CD4-positive, CD25-positive, alpha-beta regulatory T cell (primary cell): Measurements from ENCODE around the gene CELF5. TPM values are rescaled to one million over a fixed set of nuclear protein-coding genes. Genes with fewer than 3 reads are reported as not detected.
A peak's percentile ranks its signal among the peaks of the same experiment; 100 is the strongest.
"Not testable (repeated sequence)": the region's sequence is repeated elsewhere in the genome, so short reads cannot be mapped to it uniquely, and the experiment has no call there.

Experiments used
- ATAC-seq, 2 donors: fragments of 150-1000 bp; cut with Tn5 transposase; one replicate each; pipeline ENCODE4 v1.10.0; 2021; ENCODE audit warnings: low read depth in 2 of 2, moderate number of reproducible peaks in 2 of 2, moderate library complexity in 1 of 2
- DNase-seq, 3 donors: peaks; one replicate each; pipeline versions ENCODE4 v3.0.0 to v3.0.0-alpha.2; 2012 to 2022; ENCODE audit warnings: mixed read lengths in 1 of 3
- H3K27ac ChIP-seq: one replicate; pipeline ENCODE4 v1.7.0; 2013; ENCODE audit warnings: mild to moderate bottlenecking, low read length; ENCODE audit not compliant: insufficient read depth, poor library complexity, severe bottlenecking
- H3K27me3 ChIP-seq: one replicate; pipeline ENCODE4 v1.7.0; 2013; ENCODE audit warnings: low read length; ENCODE audit not compliant: control insufficient read depth, insufficient read depth
- H3K36me3 ChIP-seq: one replicate; pipeline ENCODE4 v1.7.0; 2013; ENCODE audit warnings: mild to moderate bottlenecking, low read length, moderate library complexity; ENCODE audit not compliant: control insufficient read depth, insufficient read depth
- H3K4me1 ChIP-seq: 2 replicates; pipeline ENCODE4 v1.7.0; 2013; ENCODE audit warnings: mild to moderate bottlenecking, low read length; ENCODE audit not compliant: insufficient read depth, control insufficient read depth, poor library complexity, severe bottlenecking
- H3K4me3 ChIP-seq: one replicate; pipeline ENCODE4 v1.7.0; 2013; ENCODE audit warnings: low read depth, mild to moderate bottlenecking, low read length, moderate library complexity
- H3K9me3 ChIP-seq, 2 experiments: 1 replicate in 1 of 2; 2 replicates in 1 of 2; pipeline ENCODE4 v1.7.0; 2013; ENCODE audit warnings: low read length in 2 of 2, mild to moderate bottlenecking in 1 of 2, moderate library complexity in 1 of 2; ENCODE audit not compliant: control insufficient read depth in 2 of 2
- H3K27ac Mint-ChIP-seq, 3 donors: one replicate each; pipeline ENCODE4 v1.8.0; 2020 to 2022; ENCODE audit warnings: mild to moderate bottlenecking in 3 of 3, mixed read lengths in 3 of 3, moderate library complexity in 2 of 3
- H3K27me3 Mint-ChIP-seq: one replicate; pipeline ENCODE4 v1.8.0; 2022; ENCODE audit warnings: mild to moderate bottlenecking, mixed read lengths
- H3K36me3 Mint-ChIP-seq: one replicate; pipeline ENCODE4 v1.8.0; 2020; ENCODE audit warnings: mixed read lengths
- H3K4me1 Mint-ChIP-seq, 4 donors: one replicate each; pipeline ENCODE4 v1.8.0; 2020 to 2022; ENCODE audit warnings: mixed read lengths in 4 of 4, mild to moderate bottlenecking in 1 of 4
- H3K4me3 Mint-ChIP-seq, 4 donors: one replicate each; pipeline ENCODE4 v1.8.0; 2020 to 2022; ENCODE audit warnings: mild to moderate bottlenecking in 4 of 4, mixed read lengths in 4 of 4, moderate library complexity in 3 of 4
- H3K9me3 Mint-ChIP-seq, 7 donors: one replicate each; pipeline ENCODE4 v1.8.0; 2020 to 2022; ENCODE audit warnings: mixed read lengths in 7 of 7, mild to moderate bottlenecking in 3 of 7, moderate library complexity in 2 of 7
- polyA plus RNA-seq, 4 donors: library from polyadenylated mRNA; unstranded; fragments of 300-500 nt; fragmentation: Illumina TruSeq; gene quantifications; one replicate each; pipeline ENCODE4 v1.2.3, GENCODE V29; 2021
- total RNA-seq: library from RNA; stranded (reverse); gene quantifications from one replicate; pipeline ENCODE4 v1.2.3, GENCODE V29; 2022

Gene CELF5
- total and polyA plus RNA-seq, 5 donors from 2014 or later, result 0.17 TPM; not detected in 4

GRCh38 chr19:3290858-3291257 lies 66.4 kb downstream of the CELF5 start:
- ATAC-seq, H3K9me3 Mint-ChIP-seq, H3K36me3 Mint-ChIP-seq, H3K36me3 ChIP-seq, H3K4me1 Mint-ChIP-seq, H3K27ac ChIP-seq, H3K4me3 Mint-ChIP-seq, H3K9me3 ChIP-seq, H3K4me3 ChIP-seq, H3K27me3 ChIP-seq, DNase-seq, H3K27ac Mint-ChIP-seq, H3K4me1 ChIP-seq: not testable (repeated sequence)
- H3K27me3 Mint-ChIP-seq, result peaks cover 13% of the 10 kb centered on the region

- no peak for DNase-seq
- ATAC-seq, result no peak
Measured at GRCh38 chr19:3291644-3292043, 67.2 kb downstream of the CELF5 start.

GRCh38 chr19:3292958-3293529 lies 68.6 kb downstream of the CELF5 start:
- H3K36me3 ChIP-seq, result no peaks in the 10 kb centered on the region
- Mint-ChIP-seq H3K27me3 (peaks cover 8% of the 10 kb centered on the region), H3K4me1 (no peaks in the 10 kb centered on the region), H3K36me3 (no peaks in the 10 kb centered on the region), H3K9me3 (no peaks in the 10 kb centered on the region), H3K4me3 (no peak overlapping the region), H3K27ac (no peak overlapping the region)
- H3K27ac ChIP-seq, result no peak overlapping the region
- ATAC-seq (no peak), DNase-seq (no peak)
- H3K4me1 ChIP-seq, result no peaks in the 10 kb centered on the region
- H3K4me3 ChIP-seq, result no peak overlapping the region
- no peaks in the 10 kb centered on the region for H3K27me3 ChIP-seq
- no peaks in the 10 kb centered on the region for H3K9me3 ChIP-seq

More at GRCh38 chr19:3291644-3292043, 67.2 kb downstream of the CELF5 start:
- Mint-ChIP-seq H3K36me3 (no peaks in the 10 kb centered on the region), H3K27ac (no peak overlapping the region), H3K9me3 (no peaks in the 10 kb centered on the region), H3K4me1 (no peaks in the 10 kb centered on the region), H3K27me3 (peaks cover 13% of the 10 kb centered on the region), H3K4me3 (no peak overlapping the region)
- no peaks in the 10 kb centered on the region for H3K36me3 ChIP-seq
- H3K27me3 ChIP-seq, result no peaks in the 10 kb centered on the region
- H3K4me3 ChIP-seq, result no peak overlapping the region
- H3K27ac ChIP-seq, result no peak overlapping the region
- H3K9me3 ChIP-seq, result no peaks in the 10 kb centered on the region
- H3K4me1 ChIP-seq, result no peaks in the 10 kb centered on the region

- H3K36me3 ChIP-seq, result no peaks in the 10 kb centered on the region
- DNase-seq (no peak), ATAC-seq (no peak)
- no peaks in the 10 kb centered on the region for H3K4me1 ChIP-seq
- Mint-ChIP-seq H3K9me3 (no peaks in the 10 kb centered on the region), H3K27me3 (peaks cover 11% of the 10 kb centered on the region), H3K4me1 (no peaks in the 10 kb centered on the region), H3K36me3 (no peaks in the 10 kb centered on the region), H3K4me3 (no peak overlapping the region), H3K27ac (no peak overlapping the region)
- no peak overlapping the region for H3K27ac ChIP-seq
- H3K4me3 ChIP-seq, result no peak overlapping the region
- H3K27me3 ChIP-seq, result no peaks in the 10 kb centered on the region
- H3K9me3 ChIP-seq, result no peaks in the 10 kb centered on the region
Measured at GRCh38 chr19:3293560-3293959, 69.1 kb downstream of the CELF5 start.

GRCh38 chr19:3294080-3294850 lies 69.8 kb downstream of the CELF5 start:
- H3K4me3 Mint-ChIP-seq, result no peak overlapping the region
- Histone ChIP-seq H3K9me3 (no peaks in the 10 kb centered on the region), H3K4me1 (no peaks in the 10 kb centered on the region), H3K4me3 (no peak overlapping the region), H3K27ac (no peak overlapping the region), H3K27me3 (no peaks in the 10 kb centered on the region), H3K36me3 (no peaks in the 10 kb centered on the region)
- no peaks in the 10 kb centered on the region for H3K4me1 Mint-ChIP-seq
- peaks cover 12% of the 10 kb centered on the region for H3K27me3 Mint-ChIP-seq
- DNase-seq, result no peak
- no peak for ATAC-seq
- H3K9me3 Mint-ChIP-seq, result peaks cover 0 to 3% (median 0%) of the 10 kb centered on the region in 7 donors
- H3K27ac Mint-ChIP-seq, result peak overlapping the region in 1 of 3 donors; percentile 77
- no peaks in the 10 kb centered on the region for H3K36me3 Mint-ChIP-seq

GRCh38 chr19:3295581-3295980 lies 71.1 kb downstream of the CELF5 start:
- Histone ChIP-seq H3K27me3 (no peaks in the 10 kb centered on the region), H3K27ac (no peak overlapping the region), H3K4me1 (no peaks in the 10 kb centered on the region), H3K36me3 (no peaks in the 10 kb centered on the region), H3K9me3 (no peaks in the 10 kb centered on the region), H3K4me3 (no peak overlapping the region)
- DNase-seq, result no peak
- ATAC-seq, result no peak
- H3K36me3 Mint-ChIP-seq, result no peaks in the 10 kb centered on the region
- H3K9me3 Mint-ChIP-seq, result peaks cover 0 to 3% (median 0%) of the 10 kb centered on the region in 7 donors
- H3K4me3 Mint-ChIP-seq, result no peak overlapping the region
- peaks cover 12% of the 10 kb centered on the region for H3K27me3 Mint-ChIP-seq
- peak overlapping the region in 1 of 3 donors; percentile 26 for H3K27ac Mint-ChIP-seq
- H3K4me1 Mint-ChIP-seq, result no peaks in the 10 kb centered on the region

GRCh38 chr19:3296034-3296433 lies 71.6 kb downstream of the CELF5 start:
- Mint-ChIP-seq H3K4me3 (no peak overlapping the region), H3K9me3 (peaks cover 0 to 3% (median 0%) of the 10 kb centered on the region in 7 donors), H3K27me3 (peaks cover 12% of the 10 kb centered on the region), H3K36me3 (no peaks in the 10 kb centered on the region), H3K4me1 (no peaks in the 10 kb centered on the region), H3K27ac (peak overlapping the region in 1 of 3 donors; percentile 26)
- ATAC-seq, result no peak
- Histone ChIP-seq H3K27me3 (no peaks in the 10 kb centered on the region), H3K4me3 (no peak overlapping the region), H3K9me3 (no peaks in the 10 kb centered on the region), H3K4me1 (no peaks in the 10 kb centered on the region), H3K27ac (no peak overlapping the region), H3K36me3 (no peaks in the 10 kb centered on the region)
- DNase-seq, result no peak

GRCh38 chr19:3296446-3296845 lies 72.0 kb downstream of the CELF5 start:
- ATAC-seq, result no peak
- H3K27me3 Mint-ChIP-seq, result peaks cover 9% of the 10 kb centered on the region
- H3K4me1 Mint-ChIP-seq, result no peaks in the 10 kb centered on the region

More at GRCh38 chr19:3296446-3296845, 72.0 kb downstream of the CELF5 start:
- Mint-ChIP-seq H3K36me3 (no peaks in the 10 kb centered on the region), H3K27ac (peak overlapping the region in 1 of 3 donors; percentile 26), H3K9me3 (peaks cover 0 to 3% (median 0%) of the 10 kb centered on the region in 7 donors), H3K4me3 (no peak overlapping the region)
- Histone ChIP-seq H3K9me3 (no peaks in the 10 kb centered on the region), H3K36me3 (no peaks in the 10 kb centered on the region), H3K27ac (no peak overlapping the region), H3K27me3 (no peaks in the 10 kb centered on the region), H3K4me1 (no peaks in the 10 kb centered on the region), H3K4me3 (no peak overlapping the region)
- no peak for DNase-seq
